C4-2B (cell line): ENCODE measurements around the gene SYT2.

Experiments
- ZFX ChIP-seq: fragments of 450-650 bp; IDR thresholded peaks from 2 replicates; pipeline ENCODE4 v1.6.1; 2017
- TF ChIP-seq, protein P1 (sequence below): fragments of 450-650 bp; conservative IDR thresholded peaks from 2 replicates; pipeline ENCODE4 v1.5.1; 2017; ENCODE audit warnings: mild to moderate bottlenecking

DNA sequence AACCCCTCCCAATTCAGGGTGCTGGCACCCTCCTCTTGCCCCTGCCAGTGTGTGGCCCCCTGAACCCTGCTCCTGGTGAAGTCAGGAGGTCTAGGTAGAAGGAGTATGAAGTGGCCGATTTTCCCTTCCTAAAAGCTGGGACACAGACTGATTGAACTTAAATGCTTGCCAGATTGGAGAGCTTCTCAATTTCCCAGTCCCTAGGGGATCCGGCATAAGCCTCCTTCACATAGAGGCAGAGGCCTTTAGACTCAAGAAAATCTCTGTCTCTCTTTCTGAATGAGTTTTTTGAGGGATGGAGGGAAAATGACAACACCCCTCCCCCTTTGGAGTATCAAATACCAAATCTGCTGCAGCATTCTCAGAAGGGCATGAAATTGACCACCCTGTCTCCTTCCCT is 51.5 kb downstream of the SYT2 start:
- TF ChIP-seq, protein P1, sequence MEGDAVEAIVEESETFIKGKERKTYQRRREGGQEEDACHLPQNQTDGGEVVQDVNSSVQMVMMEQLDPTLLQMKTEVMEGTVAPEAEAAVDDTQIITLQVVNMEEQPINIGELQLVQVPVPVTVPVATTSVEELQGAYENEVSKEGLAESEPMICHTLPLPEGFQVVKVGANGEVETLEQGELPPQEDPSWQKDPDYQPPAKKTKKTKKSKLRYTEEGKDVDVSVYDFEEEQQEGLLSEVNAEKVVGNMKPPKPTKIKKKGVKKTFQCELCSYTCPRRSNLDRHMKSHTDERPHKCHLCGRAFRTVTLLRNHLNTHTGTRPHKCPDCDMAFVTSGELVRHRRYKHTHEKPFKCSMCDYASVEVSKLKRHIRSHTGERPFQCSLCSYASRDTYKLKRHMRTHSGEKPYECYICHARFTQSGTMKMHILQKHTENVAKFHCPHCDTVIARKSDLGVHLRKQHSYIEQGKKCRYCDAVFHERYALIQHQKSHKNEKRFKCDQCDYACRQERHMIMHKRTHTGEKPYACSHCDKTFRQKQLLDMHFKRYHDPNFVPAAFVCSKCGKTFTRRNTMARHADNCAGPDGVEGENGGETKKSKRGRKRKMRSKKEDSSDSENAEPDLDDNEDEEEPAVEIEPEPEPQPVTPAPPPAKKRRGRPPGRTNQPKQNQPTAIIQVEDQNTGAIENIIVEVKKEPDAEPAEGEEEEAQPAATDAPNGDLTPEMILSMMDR: no peak
- no peak for TF ChIP-seq ZFX
